Endothelial cell of umbilical vein (primary cell): ENCODE data around the gene AVPR2. TPM values are rescaled to one million over a fixed set of nuclear protein-coding genes. Genes with fewer than 3 reads are reported as not detected.

Experiments
- BruUV-seq: library from RNA; stranded (reverse); fragments of 400-500 nt; replicated peaks from 2 replicates; lab custom pipeline; 2021; lab: Mats Ljungman, UMichigan
- CTCF ChIA-PET: fragments of 300-600, 350-600 bp; sonication (Branson Sonifier 250); formaldehyde crosslinking; loops from one replicate; lab custom pipeline; 2021; ENCODE audit warnings: antibody characterized with exemption, inconsistent platforms; lab: Charles Lee
- POLR2A ChIA-PET: fragments of 300-600, 350-600 bp; sonication (Branson Sonifier 250); formaldehyde crosslinking; loops from one replicate; lab custom pipeline; 2021; ENCODE audit warnings: antibody characterized with exemption, inconsistent platforms; lab: Charles Lee
- DNase-seq: peaks from one replicate; pipeline ENCODE4 v3.0.0-alpha.2; 2011; ENCODE audit warnings: low read depth, low spot score
- FAIRE-seq: peaks from 2 replicates; lab custom pipeline; 2011; peaks lifted over from hg19 to GRCh38; lab: Jason Lieb, UNC
- H2AFZ ChIP-seq: 2 replicates; pipeline ENCODE4 v1.6.0; 2012; ENCODE audit warnings: low read depth, low read length, control low read depth, inconsistent platforms
- H3K27ac ChIP-seq: 2 replicates; pipeline ENCODE4 v1.5.1; 2011; ENCODE audit warnings: low read depth, mild to moderate bottlenecking, control low read depth, low read length, moderate library complexity; ENCODE audit not compliant: insufficient read depth
- H3K27me3 ChIP-seq, 2 experiments: 2 replicates each; pipeline versions ENCODE4 v1.6.0 to v1.6.1; 2011; ENCODE audit warnings: low read length in 2 of 2, mixed read lengths in 1 of 2; ENCODE audit not compliant: control insufficient read depth in 2 of 2, insufficient read depth in 2 of 2
- H3K36me3 ChIP-seq, 2 experiments: 2 replicates in 1 of 2; 3 replicates in 1 of 2; pipeline ENCODE4 v1.5.1; 2011; ENCODE audit warnings: low read length in 2 of 2, mild to moderate bottlenecking in 1 of 2, moderate library complexity in 1 of 2; ENCODE audit not compliant: control insufficient read depth in 2 of 2, insufficient read depth in 2 of 2; ENCODE audit errors: extremely low read depth in 1 of 2
- H3K4me1 ChIP-seq: 3 replicates; pipeline ENCODE4 v1.5.1; 2011; ENCODE audit warnings: mild to moderate bottlenecking, low read length; ENCODE audit not compliant: control insufficient read depth, insufficient read depth; ENCODE audit errors: extremely low read depth
- H3K4me2 ChIP-seq: 2 replicates; pipeline ENCODE4 v1.6.1; 2011; ENCODE audit warnings: low read length, control low read depth, mixed read lengths; ENCODE audit not compliant: insufficient read depth
- H3K4me3 ChIP-seq, 3 experiments: fragments of 200-600 bp in 1 of 3; sonication (generic), shearing (Covaris generic) in 1 of 3; replicated peaks in 1 of 3; 2 replicates each; pipeline ENCODE4 v1.5.1; 2011 to 2016; ENCODE audit warnings: control low read depth in 3 of 3, low read length in 3 of 3, mild to moderate bottlenecking in 2 of 3, inconsistent platforms in 1 of 3, low read depth in 1 of 3, moderate library complexity in 1 of 3; ENCODE audit not compliant: insufficient read depth in 1 of 3
- H3K79me2 ChIP-seq: 2 replicates; pipeline ENCODE4 v1.6.0; 2012; ENCODE audit warnings: low read length, inconsistent platforms; ENCODE audit not compliant: control insufficient read depth, insufficient read depth
- H3K9ac ChIP-seq: replicated peaks from 2 replicates; pipeline ENCODE3; 2011; ENCODE audit warnings: low read length, control low read depth; ENCODE audit not compliant: insufficient read depth; ENCODE audit errors: extremely low read depth
- H3K9me1 ChIP-seq: replicated peaks from 3 replicates; pipeline ENCODE4 v1.6.0; 2011; ENCODE audit warnings: mild to moderate bottlenecking, low read length; ENCODE audit not compliant: control insufficient read depth, insufficient read depth; ENCODE audit errors: extremely low read depth
- H3K9me3 ChIP-seq: replicated peaks from 2 replicates; pipeline ENCODE4 v1.5.1; 2012; ENCODE audit warnings: low read length, inconsistent platforms; ENCODE audit not compliant: control insufficient read depth, insufficient read depth
- H4K20me1 ChIP-seq: replicated peaks from 2 replicates; pipeline ENCODE3; 2011; ENCODE audit warnings: mild to moderate bottlenecking, low read length; ENCODE audit not compliant: control insufficient read depth, insufficient read depth; ENCODE audit errors: extremely low read depth
- EZH2 ChIP-seq: IDR thresholded peaks from 2 replicates; pipeline ENCODE4 v1.6.1; 2012; ENCODE audit warnings: borderline replicate concordance, low read depth, mild to moderate bottlenecking, moderate library complexity, low read length, inconsistent platforms; ENCODE audit not compliant: severe bottlenecking
- FOS ChIP-seq: IDR thresholded peaks from 2 replicates; pipeline ENCODE4 v1.6.1; 2011; ENCODE audit warnings: mild to moderate bottlenecking, low read length, moderate library complexity, borderline replicate concordance; ENCODE audit not compliant: insufficient read depth
- GATA2 ChIP-seq: IDR thresholded peaks from 2 replicates; pipeline ENCODE4 v1.7.0; 2011; ENCODE audit warnings: low read depth, mild to moderate bottlenecking, moderate library complexity, mixed read lengths, low read length; ENCODE audit not compliant: insufficient read length, insufficient read depth
- JUN ChIP-seq: IDR thresholded peaks from 2 replicates; pipeline ENCODE4 v1.6.1; 2011; ENCODE audit warnings: borderline replicate concordance, low read depth; ENCODE audit not compliant: insufficient read length, insufficient read depth
- MAX ChIP-seq: IDR thresholded peaks from 2 replicates; pipeline ENCODE4 v1.6.1; 2011; ENCODE audit not compliant: insufficient read depth, insufficient read length
- MYC ChIP-seq: IDR thresholded peaks from one replicate; pipeline ENCODE4 v1.6.1; 2011; ENCODE audit warnings: mild to moderate bottlenecking, low read depth, low read length
- POLR2A ChIP-seq: IDR thresholded peaks from 2 replicates; pipeline ENCODE4 v1.6.1; 2012; ENCODE audit warnings: low read depth, mild to moderate bottlenecking, control low read depth, low read length
- POLR2AphosphoS5 ChIP-seq: IDR thresholded peaks from 2 replicates; pipeline ENCODE4 v1.6.1; 2012; ENCODE audit warnings: low read depth, mild to moderate bottlenecking, control low read depth, low read length, moderate library complexity; ENCODE audit not compliant: insufficient read depth
- dilution Hi-C: fragments of 300-500 bp; cut with MboI; formaldehyde crosslinking; loops from one replicate; pipeline ENCODE4 v1.15.0; 2019; ENCODE audit warnings: low sequenced_read_pairs; ENCODE audit not compliant: extremely low pct_ligation_motif_present
- intact Hi-C: fragments of 100-400 bp; cut with micrococcal nuclease; formaldehyde crosslinking; loops from one replicate; pipeline ENCODE4 v1.10.0; 2022
- polyA plus RNA-seq, 4 experiments: library from polyadenylated mRNA; depleted of rRNA in 3 of 4; stranded (reverse) in 3 of 4; unstranded in 1 of 4; fragments of >200 nt; gene quantifications; 2 replicates each; pipeline versions ENCODE4 v1.2.1 to v1.2.3, GENCODE V29; 2011 to 2012; ENCODE audit warnings: missing spikeins in 1 of 4
- total RNA-seq: library from RNA; stranded (reverse); gene quantifications from 2 replicates; pipeline ENCODE4 v1.2.3, GENCODE V29; 2021
- TF ChIP-seq, protein P1 (sequence below), 2 donors: IDR thresholded peaks; 1 replicate in 1 of 2; 2 replicates in 1 of 2; pipeline ENCODE4 v1.5.1; 2011; ENCODE audit warnings: low read length in 2 of 2, mild to moderate bottlenecking in 2 of 2, moderate library complexity in 2 of 2, control low read depth in 1 of 2, inconsistent platforms in 1 of 2, low read depth in 1 of 2; ENCODE audit not compliant: insufficient read depth in 1 of 2; ENCODE audit errors: extremely low read depth in 1 of 2

The AVPR2 gene
- total and polyA plus RNA-seq, 2 donors (not counting 3 experiments of a cell fraction or from before 2014, with no cell fraction given), result not detected

GRCh38 chrX:153908219-153908860 is 3.9 kb downstream of the AVPR2 start:
- ChIA-PET POLR2A (no interaction called here), CTCF (no interaction called here)
- DNase-seq, result no peak
- BruUV-seq, result no TSS peak
- intact Hi-C loops, result no loop called here
- dilution Hi-C loops, result no loop called here
- H3K9ac ChIP-seq, result no peak overlapping the region
- H3K4me3 ChIP-seq, result no peak overlapping the region
- no peaks in the 10 kb centered on the region for H3K9me3 ChIP-seq
- no peak for FAIRE-seq
- H3K36me3 ChIP-seq, result no peaks in the 10 kb centered on the region
- no peaks in the 10 kb centered on the region for H3K79me2 ChIP-seq
- no peak overlapping the region for H3K4me2 ChIP-seq
- H4K20me1 ChIP-seq, result no peaks in the 10 kb centered on the region
- H3K4me1 ChIP-seq, result no peaks in the 10 kb centered on the region
- H3K27ac ChIP-seq, result no peak overlapping the region
- no peaks in the 10 kb centered on the region for H3K27me3 ChIP-seq
- no peak overlapping the region for H2AFZ ChIP-seq
- no peaks in the 10 kb centered on the region for H3K9me1 ChIP-seq
- TF ChIP-seq JUN, result no peak
- no peak for TF ChIP-seq MYC
- TF ChIP-seq, protein P1, sequence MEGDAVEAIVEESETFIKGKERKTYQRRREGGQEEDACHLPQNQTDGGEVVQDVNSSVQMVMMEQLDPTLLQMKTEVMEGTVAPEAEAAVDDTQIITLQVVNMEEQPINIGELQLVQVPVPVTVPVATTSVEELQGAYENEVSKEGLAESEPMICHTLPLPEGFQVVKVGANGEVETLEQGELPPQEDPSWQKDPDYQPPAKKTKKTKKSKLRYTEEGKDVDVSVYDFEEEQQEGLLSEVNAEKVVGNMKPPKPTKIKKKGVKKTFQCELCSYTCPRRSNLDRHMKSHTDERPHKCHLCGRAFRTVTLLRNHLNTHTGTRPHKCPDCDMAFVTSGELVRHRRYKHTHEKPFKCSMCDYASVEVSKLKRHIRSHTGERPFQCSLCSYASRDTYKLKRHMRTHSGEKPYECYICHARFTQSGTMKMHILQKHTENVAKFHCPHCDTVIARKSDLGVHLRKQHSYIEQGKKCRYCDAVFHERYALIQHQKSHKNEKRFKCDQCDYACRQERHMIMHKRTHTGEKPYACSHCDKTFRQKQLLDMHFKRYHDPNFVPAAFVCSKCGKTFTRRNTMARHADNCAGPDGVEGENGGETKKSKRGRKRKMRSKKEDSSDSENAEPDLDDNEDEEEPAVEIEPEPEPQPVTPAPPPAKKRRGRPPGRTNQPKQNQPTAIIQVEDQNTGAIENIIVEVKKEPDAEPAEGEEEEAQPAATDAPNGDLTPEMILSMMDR (IDR thresholded peaks at IDR 0.05; ENCODE audit: extremely low read depth in 1 of 2, insufficient read depth in 1 of 2, low read depth in 1 of 2, low read length in 2 of 2), result no peak
- TF ChIP-seq POLR2AphosphoS5, result no peak
- TF ChIP-seq FOS, result no peak
- TF ChIP-seq EZH2, result no peak
- TF ChIP-seq POLR2A, result no peak
- TF ChIP-seq GATA2, result no peak
- no peak for TF ChIP-seq MAX
